H1 (cell line): ENCODE results near the gene IRF3. TPM values are rescaled to one million over a fixed set of nuclear protein-coding genes. Genes with fewer than 3 reads are reported as not detected.

Source experiments
- ASH2L ChIP-seq: fragments of 200-600, 300-600 bp; sonication (generic); IDR thresholded peaks from one replicate; pipeline ENCODE4 v1.7.1; 2017; ENCODE audit warnings: low read length
- BACH1 ChIP-seq: IDR thresholded peaks from 2 replicates; pipeline ENCODE4 v1.6.1; 2012; ENCODE audit warnings: low read length, improper control_type of control experiment
- CEBPB ChIP-seq: IDR thresholded peaks from 2 replicates; pipeline ENCODE4 v1.6.1; 2012; ENCODE audit warnings: low read depth, low read length
- CTBP2 ChIP-seq: IDR thresholded peaks from 2 replicates; pipeline ENCODE4 v1.7.0; 2011; ENCODE audit warnings: borderline replicate concordance, mild to moderate bottlenecking, moderate library complexity, mixed read lengths, low read length; ENCODE audit not compliant: insufficient read depth, insufficient read length
- EP300 ChIP-seq, 2 experiments: IDR thresholded peaks; 1 replicate in 1 of 2; 2 replicates in 1 of 2; pipeline ENCODE4 v1.6.1; 2011 to 2012; ENCODE audit warnings: low read depth in 2 of 2, low read length in 2 of 2, mild to moderate bottlenecking in 2 of 2, borderline replicate concordance in 1 of 2, inconsistent platforms in 1 of 2, moderate library complexity in 1 of 2
- FOSL1 ChIP-seq: IDR thresholded peaks from 2 replicates; pipeline ENCODE4 v1.6.1; 2011; ENCODE audit warnings: mild to moderate bottlenecking, low read depth, low read length, moderate library complexity; ENCODE audit not compliant: insufficient read depth
- KDM4A ChIP-seq: IDR thresholded peaks from one replicate; pipeline ENCODE4 v1.7.1; 2012; ENCODE audit warnings: low read depth, mild to moderate bottlenecking, moderate library complexity, low read length, inconsistent platforms; ENCODE audit not compliant: severe bottlenecking
- KDM5A ChIP-seq: fragments of 200-600 bp; IDR thresholded peaks from 2 replicates; pipeline ENCODE4 v1.7.1; 2012; ENCODE audit warnings: mild to moderate bottlenecking, low read length, inconsistent platforms, mixed read lengths
- NANOG ChIP-seq: IDR thresholded peaks from 2 replicates; pipeline ENCODE4 v1.6.1; 2011; ENCODE audit warnings: low read length, low read depth, mild to moderate bottlenecking, inconsistent platforms; ENCODE audit not compliant: insufficient read depth, poor library complexity, severe bottlenecking
- POLR2A ChIP-seq, 2 experiments: IDR thresholded peaks; 1 replicate in 1 of 2; 2 replicates in 1 of 2; pipeline ENCODE4 v1.6.1; 2011; ENCODE audit warnings: low read depth in 2 of 2, low read length in 2 of 2, mild to moderate bottlenecking in 2 of 2; ENCODE audit errors: control extremely low read depth in 1 of 2
- RBBP5 ChIP-seq: IDR thresholded peaks from 2 replicates; pipeline ENCODE4 v1.7.1; 2012; ENCODE audit warnings: low read depth, mild to moderate bottlenecking, inconsistent platforms, low read length, moderate library complexity, borderline replicate concordance
- RNF2 ChIP-seq: fragments of 200-900, 300-1000 bp; sonication (generic); IDR thresholded peaks from 2 replicates; pipeline ENCODE4 v1.7.1; 2016; ENCODE audit warnings: borderline replicate concordance, low read depth, mild to moderate bottlenecking, antibody characterized with exemption, low read length; ENCODE audit not compliant: poor library complexity, severe bottlenecking; ENCODE audit errors: missing control alignments
- RXRA ChIP-seq: IDR thresholded peaks from 2 replicates; pipeline ENCODE4 v1.6.1; 2011; ENCODE audit warnings: low read depth, mild to moderate bottlenecking, low read length, moderate library complexity; ENCODE audit not compliant: insufficient read depth
- SP4 ChIP-seq: IDR thresholded peaks from 2 replicates; pipeline ENCODE4 v1.6.1; 2012; ENCODE audit warnings: low read length, inconsistent platforms
- TBP ChIP-seq: IDR thresholded peaks from 2 replicates; pipeline ENCODE4 v1.6.1; 2011; ENCODE audit warnings: low read depth, low read length, improper control_type of control experiment
- TCF12 ChIP-seq: IDR thresholded peaks from 2 replicates; pipeline ENCODE4 v1.6.1; 2011; ENCODE audit warnings: low read depth, mild to moderate bottlenecking, low read length
- polyA plus RNA-seq, 7 experiments: library from polyadenylated mRNA; depleted of rRNA in 3 of 7; stranded (reverse) in 5 of 7; unstranded in 2 of 7; fragments of >200 nt in 5 of 7; fragments of 200-250 nt in 2 of 7; gene quantifications; 1 replicate in 5 of 7; 2 replicates in 1 of 7; 4 replicates in 1 of 7; pipeline versions ENCODE4 v1.2.1 to v1.2.3, GENCODE V29; 2011 to 2013; ENCODE audit warnings: missing spikeins in 2 of 7, mixed read lengths in 2 of 7
- total RNA-seq: library from RNA; stranded (reverse); fragmentation: NEBNext Ultra II Directional; extraction: Animal tissue kit (Norgen Biotek cat#: 25700); gene quantifications from 2 replicates; pipeline ENCODE4 v1.2.1, GENCODE V29; 2021
- TF ChIP-seq, protein P1 (sequence below): IDR thresholded peaks from 2 replicates; pipeline ENCODE4 v1.6.1; 2011; ENCODE audit warnings: low read length, improper control_type of control experiment
- TF ChIP-seq, protein P2 (sequence below), 3 experiments: IDR thresholded peaks; 1 replicate in 2 of 3; 2 replicates in 1 of 3; pipeline versions ENCODE4 v1.5.1 to v1.6.1; 2011; ENCODE audit warnings: low read length in 3 of 3, mild to moderate bottlenecking in 3 of 3, inconsistent platforms in 2 of 3, low read depth in 1 of 3, moderate library complexity in 1 of 3; ENCODE audit not compliant: insufficient read depth in 1 of 3; ENCODE audit errors: control extremely low read depth in 1 of 3

The IRF3 gene
- total and polyA plus RNA-seq, 2 of the 8 experiments (the other 6 are each of a cell fraction or from before 2014, with no cell fraction given), result 103 to 114 TPM

DNA sequence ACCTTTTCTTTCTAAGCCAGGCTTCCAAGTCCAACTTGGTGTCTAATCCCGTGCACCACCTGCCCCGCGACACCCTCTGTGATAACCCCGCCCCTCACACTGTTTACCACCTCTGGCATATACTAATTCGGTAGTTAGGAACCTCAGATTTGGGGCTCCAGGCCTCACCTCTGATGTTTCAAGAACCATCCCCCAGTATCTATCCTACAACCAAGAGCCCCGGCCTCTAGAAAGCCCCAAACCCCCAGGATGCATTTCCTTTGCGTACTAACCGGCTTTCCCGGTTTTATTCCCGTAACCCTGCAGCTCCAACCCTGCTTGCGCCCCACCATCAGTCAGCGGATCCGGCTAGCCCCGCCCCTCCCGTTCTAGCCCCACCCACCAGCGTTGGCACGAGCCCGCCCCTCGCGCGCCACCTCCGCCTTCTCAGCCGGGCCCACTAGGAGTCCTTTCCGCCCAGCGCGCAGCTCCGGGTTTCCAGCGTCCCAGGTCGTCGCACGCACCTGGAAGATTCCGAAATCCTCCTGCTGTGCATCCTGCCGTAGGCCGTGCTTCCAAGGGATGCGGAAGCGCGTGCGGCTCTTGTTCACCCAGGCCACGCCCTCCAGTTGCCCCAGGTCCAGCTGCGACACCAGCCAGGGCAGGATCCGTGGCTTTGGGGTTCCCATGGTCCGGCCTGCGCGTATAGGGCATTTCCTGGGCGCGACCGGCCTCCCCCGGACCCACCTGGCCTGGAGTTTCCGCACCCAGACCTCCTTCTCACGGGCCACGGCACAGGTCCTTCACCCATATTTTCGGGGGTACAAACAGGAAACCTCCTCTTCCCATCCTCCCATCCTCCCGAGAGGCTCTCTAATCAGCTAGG lies 1.3 kb downstream of the IRF3 start (continued):
- TF ChIP-seq EP300 (IDR thresholded peaks at IDR 0.05; ENCODE audit: borderline replicate concordance in 1 of 2, low read depth in 2 of 2, low read length in 2 of 2), result no peak
- TF ChIP-seq POLR2A (IDR thresholded peaks at IDR 0.05; ENCODE audit: control extremely low read depth in 1 of 2, low read depth in 2 of 2, low read length in 2 of 2), result peak; percentile 51 to 78
- peak; percentile 52 for TF ChIP-seq KDM4A
- TF ChIP-seq, protein P1, sequence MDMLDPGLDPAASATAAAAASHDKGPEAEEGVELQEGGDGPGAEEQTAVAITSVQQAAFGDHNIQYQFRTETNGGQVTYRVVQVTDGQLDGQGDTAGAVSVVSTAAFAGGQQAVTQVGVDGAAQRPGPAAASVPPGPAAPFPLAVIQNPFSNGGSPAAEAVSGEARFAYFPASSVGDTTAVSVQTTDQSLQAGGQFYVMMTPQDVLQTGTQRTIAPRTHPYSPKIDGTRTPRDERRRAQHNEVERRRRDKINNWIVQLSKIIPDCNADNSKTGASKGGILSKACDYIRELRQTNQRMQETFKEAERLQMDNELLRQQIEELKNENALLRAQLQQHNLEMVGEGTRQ, result no peak
- TF ChIP-seq TCF12, result no peak
- TF ChIP-seq NANOG, result no peak
- TF ChIP-seq SP4, result peak; percentile 36; the same call in 1 of the 2 replicates
- no peak for TF ChIP-seq BACH1
- no peak for TF ChIP-seq TBP
- TF ChIP-seq RBBP5, result no peak
- TF ChIP-seq RNF2, result no peak
- TF ChIP-seq CTBP2, result no peak
- TF ChIP-seq ASH2L, result peak; percentile 36
- no peak for TF ChIP-seq CEBPB
- TF ChIP-seq KDM5A, result no peak; the same call in 1 of the 2 replicates
- TF ChIP-seq, protein P2, sequence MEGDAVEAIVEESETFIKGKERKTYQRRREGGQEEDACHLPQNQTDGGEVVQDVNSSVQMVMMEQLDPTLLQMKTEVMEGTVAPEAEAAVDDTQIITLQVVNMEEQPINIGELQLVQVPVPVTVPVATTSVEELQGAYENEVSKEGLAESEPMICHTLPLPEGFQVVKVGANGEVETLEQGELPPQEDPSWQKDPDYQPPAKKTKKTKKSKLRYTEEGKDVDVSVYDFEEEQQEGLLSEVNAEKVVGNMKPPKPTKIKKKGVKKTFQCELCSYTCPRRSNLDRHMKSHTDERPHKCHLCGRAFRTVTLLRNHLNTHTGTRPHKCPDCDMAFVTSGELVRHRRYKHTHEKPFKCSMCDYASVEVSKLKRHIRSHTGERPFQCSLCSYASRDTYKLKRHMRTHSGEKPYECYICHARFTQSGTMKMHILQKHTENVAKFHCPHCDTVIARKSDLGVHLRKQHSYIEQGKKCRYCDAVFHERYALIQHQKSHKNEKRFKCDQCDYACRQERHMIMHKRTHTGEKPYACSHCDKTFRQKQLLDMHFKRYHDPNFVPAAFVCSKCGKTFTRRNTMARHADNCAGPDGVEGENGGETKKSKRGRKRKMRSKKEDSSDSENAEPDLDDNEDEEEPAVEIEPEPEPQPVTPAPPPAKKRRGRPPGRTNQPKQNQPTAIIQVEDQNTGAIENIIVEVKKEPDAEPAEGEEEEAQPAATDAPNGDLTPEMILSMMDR (IDR thresholded peaks at IDR 0.05; ENCODE audit: control extremely low read depth in 1 of 3, insufficient read depth in 1 of 3, low read depth in 1 of 3, low read length in 3 of 3), result no peak
- TF ChIP-seq FOSL1, result no peak
- TF ChIP-seq RXRA, result no peak
